ENCODE results near the gene SUGCT. TPM values are rescaled to one million over a fixed set of nuclear protein-coding genes. Genes with fewer than 3 reads are reported as not detected.

The SUGCT gene
- polyA plus RNA-seq, 1 experiment = 12.5 TPM

GRCh38 chr7:40680657-40681056 is 545.9 kb downstream of the SUGCT start:
- Histone ChIP-seq H3K9me3 (ENCODE audit: control insufficient read depth, insufficient read depth, low read length) (no peaks in the 10 kb centered on the region), H3K27me3 (ENCODE audit: control insufficient read depth, insufficient read depth, low read length) (no peaks in the 10 kb centered on the region), H3K27ac (ENCODE audit: low read depth, low read length) (no peak overlapping the region), H3K4me3 (ENCODE audit: low read depth, low read length) (no peak overlapping the region)
- no peak for DNase-seq (ENCODE audit: low read depth, low spot score)
- POLR2A ChIA-PET = no interaction called here
- TF ChIP-seq CTCF (IDR thresholded peaks at IDR 0.05; ENCODE audit: low read depth, low read length) = peak; percentile 45
- CTCF ChIA-PET = interaction anchor here (1.3 kb wide), 1 partner anchor 448 kb away, joined by 3 read pairs; no protein-coding TSS in a partner anchor

- TF ChIP-seq CTCF (IDR thresholded peaks at IDR 0.05; ENCODE audit: low read depth, low read length) = no peak
- Histone ChIP-seq H3K27ac (ENCODE audit: low read depth, low read length) (no peak overlapping the region), H3K9me3 (ENCODE audit: control insufficient read depth, insufficient read depth, low read length) (no peaks in the 10 kb centered on the region), H3K4me3 (ENCODE audit: low read depth, low read length) (no peak overlapping the region), H3K27me3 (ENCODE audit: control insufficient read depth, insufficient read depth, low read length) (no peaks in the 10 kb centered on the region)
- DNase-seq (ENCODE audit: low read depth, low spot score) = no peak
- CTCF ChIA-PET = no interaction called here
- POLR2A ChIA-PET = no interaction called here
Measured at GRCh38 chr7:40682696-40683095, 547.9 kb downstream of the SUGCT start.

DNA sequence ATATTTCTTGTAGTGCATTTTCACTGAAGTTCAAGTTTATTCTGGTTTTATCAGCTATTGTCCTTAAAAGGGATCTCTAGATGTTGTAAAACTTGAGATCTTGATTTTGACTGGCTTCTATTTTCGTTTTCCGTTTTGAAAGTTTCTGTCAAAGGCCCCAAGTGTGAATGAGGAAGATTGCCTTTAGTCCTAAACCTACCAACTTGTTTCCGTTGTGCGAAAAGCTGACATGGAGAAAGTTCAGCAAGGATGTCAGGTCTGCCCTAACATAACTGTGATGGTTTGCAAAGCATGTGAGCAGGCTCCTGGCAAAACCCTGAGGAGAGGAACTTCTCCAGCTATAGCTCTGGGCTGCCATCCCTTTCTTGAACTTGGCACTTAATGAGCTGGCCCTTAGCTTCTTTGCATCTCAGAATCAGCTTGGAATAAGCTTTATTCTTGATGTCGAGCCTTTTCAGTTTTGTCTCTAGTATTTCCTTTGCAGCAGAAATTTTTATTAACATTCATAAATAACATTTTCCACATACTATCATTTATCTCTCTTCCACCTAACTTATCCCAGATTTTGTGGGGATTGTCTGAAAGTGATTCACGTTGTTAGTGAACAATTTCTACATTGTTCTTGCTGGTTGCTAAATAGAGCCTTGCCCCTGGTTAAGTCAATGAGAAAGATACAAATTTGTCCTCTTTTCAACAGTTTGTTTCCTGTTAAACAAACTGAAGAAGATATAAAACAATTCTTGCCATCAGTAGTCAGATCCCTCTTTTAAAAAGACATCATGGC is 559.4 kb downstream of the SUGCT start:
- Histone ChIP-seq H3K27me3 (ENCODE audit: control insufficient read depth, insufficient read depth, low read length) (no peaks in the 10 kb centered on the region), H3K9me3 (ENCODE audit: control insufficient read depth, insufficient read depth, low read length) (no peaks in the 10 kb centered on the region), H3K27ac (ENCODE audit: low read depth, low read length) (no peak overlapping the region), H3K4me3 (ENCODE audit: low read depth, low read length) (no peak overlapping the region)
- no peak for TF ChIP-seq CTCF (IDR thresholded peaks at IDR 0.05; ENCODE audit: low read depth, low read length)
- ChIA-PET POLR2A (no interaction called here), CTCF (no interaction called here)
- DNase-seq (ENCODE audit: low read depth, low spot score) = no peak

DNA sequence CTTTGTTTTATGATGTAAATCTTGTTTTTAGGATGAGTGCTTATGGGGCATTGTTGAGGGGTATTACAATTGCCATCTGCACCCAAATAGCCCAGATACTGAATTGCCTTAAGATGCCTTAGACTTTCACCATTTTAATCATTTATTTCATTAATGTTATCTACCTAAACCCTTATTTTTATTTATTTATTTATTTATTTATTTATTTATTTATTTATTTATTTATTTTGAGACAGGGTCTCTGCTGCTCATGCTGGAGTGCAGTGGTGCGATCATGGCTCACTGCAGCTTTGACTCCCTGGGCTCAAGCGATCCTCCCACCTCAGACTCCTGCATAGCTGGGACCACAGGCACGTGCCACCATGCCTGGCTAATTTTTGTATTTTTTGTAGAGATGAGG is 560.2 kb downstream of the SUGCT start:
- Histone ChIP-seq H3K4me3 (ENCODE audit: low read depth, low read length) (no peak overlapping the region), H3K9me3 (ENCODE audit: control insufficient read depth, insufficient read depth, low read length) (no peaks in the 10 kb centered on the region), H3K27ac (ENCODE audit: low read depth, low read length) (no peak overlapping the region), H3K27me3 (ENCODE audit: control insufficient read depth, insufficient read depth, low read length) (no peaks in the 10 kb centered on the region)
- ChIA-PET POLR2A (no interaction called here), CTCF (no interaction called here)
- DNase-seq (ENCODE audit: low read depth, low spot score) = no peak
- TF ChIP-seq CTCF (IDR thresholded peaks at IDR 0.05; ENCODE audit: low read depth, low read length) = no peak

DNA sequence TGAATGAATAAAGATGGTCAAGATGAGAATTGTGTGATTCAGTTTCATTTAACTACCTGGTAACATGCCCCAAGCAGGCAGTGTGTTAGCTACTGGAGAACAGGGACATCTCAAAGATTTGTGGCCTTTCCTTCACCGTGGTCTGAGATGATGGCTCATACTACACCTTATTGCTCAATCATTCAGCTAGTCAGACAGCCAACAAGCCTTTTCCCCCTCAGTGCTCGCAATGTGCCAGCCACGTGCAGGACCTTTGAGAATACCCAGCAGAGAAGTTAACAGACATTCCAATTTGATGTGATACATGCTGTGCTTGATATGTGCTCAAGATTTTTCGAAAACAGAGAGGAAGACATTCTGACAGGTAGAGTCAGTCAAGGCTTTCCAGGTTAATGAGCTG is 562.8 kb downstream of the SUGCT start:
- POLR2A ChIA-PET = no interaction called here
- TF ChIP-seq CTCF (IDR thresholded peaks at IDR 0.05; ENCODE audit: low read depth, low read length) = no peak
- DNase-seq (ENCODE audit: low read depth, low spot score) = no peak

More for the DNA sequence above, 562.8 kb downstream of the SUGCT start:
- Histone ChIP-seq H3K27ac (ENCODE audit: low read depth, low read length) (no peak overlapping the region), H3K9me3 (ENCODE audit: control insufficient read depth, insufficient read depth, low read length) (no peaks in the 10 kb centered on the region), H3K27me3 (ENCODE audit: control insufficient read depth, insufficient read depth, low read length) (no peaks in the 10 kb centered on the region), H3K4me3 (ENCODE audit: low read depth, low read length) (no peak overlapping the region)
- CTCF ChIA-PET = no interaction called here

All from AG04450 (cell line).